Eye (tissue), 1 donor: ENCODE data around the gene ARHGAP28.
"Not testable (repeated sequence)": the region's sequence is repeated elsewhere in the genome, so short reads cannot be mapped to it uniquely, and the experiment has no call there.

Source experiments
- DNase-seq: peaks from one replicate; pipeline ENCODE4 v3.0.0-alpha.2; 2015

Gene ARHGAP28

GRCh38 chr18:6938403-6938802, 208.9 kb downstream of the ARHGAP28 start:
- DNase-seq: not testable (repeated sequence)

GRCh38 chr18:6939972-6940371, 210.5 kb downstream of the ARHGAP28 start:
- peak; percentile 55 for DNase-seq

GRCh38 chr18:6940451-6940850, 210.9 kb downstream of the ARHGAP28 start:
- DNase-seq: no peak

- DNase-seq: no peak
These were observed 212.5 kb downstream of the ARHGAP28 start for GRCh38 chr18:6941996-6942395.

- no peak for DNase-seq
These were observed 213.2 kb downstream of the ARHGAP28 start for GRCh38 chr18:6942742-6943141.

GRCh38 chr18:6943143-6943542, 213.6 kb downstream of the ARHGAP28 start:
- DNase-seq: no peak

- no peak for DNase-seq
These were observed 218.0 kb downstream of the ARHGAP28 start for GRCh38 chr18:6947338-6948030.

GRCh38 chr18:6948281-6949055, 219.0 kb downstream of the ARHGAP28 start:
- DNase-seq: no peak

GRCh38 chr18:6949800-6950586, 220.5 kb downstream of the ARHGAP28 start:
- DNase-seq: no peak

- DNase-seq: no peak
These were observed 221.1 kb downstream of the ARHGAP28 start for GRCh38 chr18:6950641-6951040.

- DNase-seq: no peak
These were observed 222.0 kb downstream of the ARHGAP28 start for GRCh38 chr18:6951336-6952090.

GRCh38 chr18:6954501-6954900, 225.0 kb downstream of the ARHGAP28 start:
- DNase-seq: no peak

GRCh38 chr18:6955304-6955703, 225.8 kb downstream of the ARHGAP28 start:
- DNase-seq: no peak

- DNase-seq: no peak
These were observed 227.0 kb downstream of the ARHGAP28 start for GRCh38 chr18:6956495-6956894.

- no peak for DNase-seq
These were observed 227.5 kb downstream of the ARHGAP28 start for GRCh38 chr18:6956999-6957398.

GRCh38 chr18:6959110-6959509, 229.6 kb downstream of the ARHGAP28 start:
- no peak for DNase-seq

GRCh38 chr18:6960124-6960523, 230.6 kb downstream of the ARHGAP28 start:
- no peak for DNase-seq

GRCh38 chr18:6960656-6961055, 231.1 kb downstream of the ARHGAP28 start:
- DNase-seq: no peak

GRCh38 chr18:6961331-6961730, 231.8 kb downstream of the ARHGAP28 start:
- no peak for DNase-seq

- no peak for DNase-seq
These were observed 233.3 kb downstream of the ARHGAP28 start for GRCh38 chr18:6962571-6963451.

- no peak for DNase-seq
These were observed 234.1 kb downstream of the ARHGAP28 start for GRCh38 chr18:6963452-6964097.
